Epithelial cell of umbilical artery (primary cell): ENCODE results near the gene FOXG1. TPM values are rescaled to one million over a fixed set of nuclear protein-coding genes. Genes with fewer than 3 reads are reported as not detected.

Source experiments
- total RNA-seq: library from RNA; depleted of rRNA; stranded (reverse); fragments of >200 nt; gene quantifications from 2 replicates; pipeline ENCODE4 v1.2.3, GENCODE V29; 2014

FOXG1 gene
- not detected in 2 replicates for total RNA-seq

GRCh38 chr14:28766469-28766955, at the start of gene FOXG1:
Gene FOXG1 (plus strand): TSS chr14:28766787. CDS start chr14:28767280, 493 bp downstream.

